ENCODE data around the gene CCS. TPM values are rescaled to one million over a fixed set of nuclear protein-coding genes. Genes with fewer than 3 reads are reported as not detected.
"Not testable (repeated sequence)": the region's sequence is repeated elsewhere in the genome, so short reads cannot be mapped to it uniquely, and the experiment has no call there.

Gene CCS
- total RNA-seq, 2 donors from 2014 or later: 29.0 to 31.0 TPM

DNA sequence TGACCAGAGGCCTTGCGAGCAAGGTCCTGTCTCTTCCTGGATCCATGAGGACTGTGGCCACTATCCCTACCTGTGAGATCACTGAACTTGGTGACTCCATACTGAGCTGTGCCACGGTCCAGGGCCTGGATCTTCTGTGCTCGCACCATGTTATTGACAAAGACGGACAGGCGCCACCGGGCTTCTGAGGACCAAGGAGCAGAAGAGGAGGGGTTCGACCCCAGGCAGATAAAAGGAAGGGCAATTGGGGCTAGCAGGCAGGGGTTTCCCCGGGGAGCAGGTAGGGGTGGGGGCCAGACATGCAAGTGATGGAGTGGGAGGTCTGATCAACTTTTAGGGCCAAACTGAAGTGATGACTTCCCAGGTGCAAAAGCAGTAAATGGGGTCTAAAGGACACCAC is 26.8 kb upstream of the CCS start:
- Mint-ChIP-seq H3K36me3 (no peaks in the 10 kb centered on the region), H3K4me1 (ENCODE audit: low read depth in 2 of 2) (peaks cover 6% of the 10 kb centered on the region in 2 donors), H3K4me3 (no peak overlapping the region), H3K27ac (peak overlapping the region in 1 of 2 donors; percentile 70), H3K27me3 (peaks cover 0 to 10% of the 10 kb centered on the region in 2 donors), H3K9me3 (no peaks in the 10 kb centered on the region)
- DNase-seq (ENCODE audit: low spot score): no peak
- ATAC-seq: no peak

DNA sequence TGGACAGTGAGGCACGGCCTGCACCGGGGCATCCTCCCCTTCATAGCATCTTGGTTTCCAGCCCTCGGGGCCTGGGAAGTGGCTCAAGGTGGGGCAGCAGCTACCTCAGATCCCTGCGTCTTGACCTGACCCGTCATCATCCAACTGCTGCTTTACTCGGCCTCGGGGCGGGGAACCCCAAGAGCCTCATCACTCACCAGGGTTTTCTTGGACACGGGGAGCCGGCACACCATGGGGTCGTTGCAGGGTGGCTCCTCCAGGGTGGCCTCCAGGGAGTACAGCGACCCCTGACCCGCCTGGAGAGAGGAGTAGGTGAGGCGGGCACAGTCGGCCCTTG is 25.2 kb upstream of the CCS start:
- no peak overlapping the region for H3K27ac Mint-ChIP-seq
- peaks cover 6% of the 10 kb centered on the region in 2 donors for H3K4me1 Mint-ChIP-seq (ENCODE audit: low read depth in 2 of 2)
- ATAC-seq (peak; percentile 3 to 14), DNase-seq (ENCODE audit: low spot score) (no peak)
- no peaks in the 10 kb centered on the region for H3K9me3 Mint-ChIP-seq
- peak overlapping the region; percentile 20 for H3K4me3 Mint-ChIP-seq
- peaks cover 0 to 10% of the 10 kb centered on the region in 2 donors for H3K27me3 Mint-ChIP-seq
- H3K36me3 Mint-ChIP-seq: no peaks in the 10 kb centered on the region

GRCh38 chr11:66568124-66568916 is 24.7 kb upstream of the CCS start, which contains the start of gene CTSF:
Gene CTSF (minus strand): TSS chr11:66568606. CDS start chr11:66568486, 120 bp downstream.
- ATAC-seq (peak; percentile 91 to 96), DNase-seq (ENCODE audit: low spot score) (peak; percentile 86)
- Mint-ChIP-seq H3K4me1 (ENCODE audit: low read depth in 2 of 2) (peaks cover 6% of the 10 kb centered on the region in 2 donors), H3K9me3 (no peaks in the 10 kb centered on the region), H3K4me3 (peak within 1 kb of the TSS; percentile 75), H3K27me3 (peaks cover 0 to 10% of the 10 kb centered on the region in 2 donors), H3K27ac (peak within 1 kb of the TSS in 1 of 2 donors; percentile 72), H3K36me3 (no peaks in the 10 kb centered on the region)

DNA sequence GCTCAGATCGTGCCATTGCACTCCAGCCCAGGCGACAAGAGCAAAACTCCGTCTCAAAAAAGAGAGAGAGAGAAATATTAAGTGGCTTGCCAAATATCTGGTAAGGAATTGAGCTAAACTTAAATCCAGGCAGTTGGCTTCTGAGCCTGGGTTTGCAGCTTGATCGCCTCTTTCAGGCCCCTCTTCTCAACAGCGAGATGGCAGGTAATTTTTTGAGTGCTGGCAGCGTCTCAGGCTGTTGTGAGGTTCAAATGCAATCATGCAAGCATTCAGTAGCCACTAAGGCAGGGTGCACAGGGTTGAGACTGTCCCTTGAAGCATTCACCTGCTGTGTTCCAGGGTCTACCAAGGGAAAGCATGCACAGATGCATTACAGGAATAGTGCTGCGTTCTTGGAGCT is 23.9 kb upstream of the CCS start:
- H3K36me3 Mint-ChIP-seq: no peaks in the 10 kb centered on the region
- DNase-seq (ENCODE audit: low spot score): no peak
- no peak for ATAC-seq
- peaks cover 4 to 16% of the 10 kb centered on the region in 2 donors for H3K27me3 Mint-ChIP-seq
- no peak overlapping the region for H3K27ac Mint-ChIP-seq
- peaks cover 6% of the 10 kb centered on the region in 2 donors for H3K4me1 Mint-ChIP-seq (ENCODE audit: low read depth in 2 of 2)
- no peaks in the 10 kb centered on the region for H3K9me3 Mint-ChIP-seq
- no peak overlapping the region for H3K4me3 Mint-ChIP-seq

GRCh38 chr11:66570079-66570849 is 22.7 kb upstream of the CCS start:
- H3K27me3 Mint-ChIP-seq: peaks cover 13 to 28% of the 10 kb centered on the region in 2 donors

GRCh38 chr11:66570850-66571180 is 22.2 kb upstream of the CCS start:
- Mint-ChIP-seq H3K4me3 (no peak overlapping the region), H3K27ac (no peak overlapping the region), H3K27me3 (peaks cover 15 to 33% of the 10 kb centered on the region in 2 donors), H3K9me3 (no peaks in the 10 kb centered on the region), H3K36me3 (no peaks in the 10 kb centered on the region), H3K4me1 (ENCODE audit: low read depth in 2 of 2) (peaks cover 6% of the 10 kb centered on the region in 2 donors)
- DNase-seq (ENCODE audit: low spot score) (no peak), ATAC-seq (no peak)

More at GRCh38 chr11:66570079-66570849, 22.7 kb upstream of the CCS start:
- H3K9me3 Mint-ChIP-seq: no peaks in the 10 kb centered on the region
- DNase-seq (ENCODE audit: low spot score): no peak
- ATAC-seq: no peak
- no peak overlapping the region for H3K27ac Mint-ChIP-seq
- no peak overlapping the region for H3K4me3 Mint-ChIP-seq
- no peaks in the 10 kb centered on the region for H3K36me3 Mint-ChIP-seq
- H3K4me1 Mint-ChIP-seq (ENCODE audit: low read depth in 2 of 2): peaks cover 6% of the 10 kb centered on the region in 2 donors

- H3K9me3 Mint-ChIP-seq: peaks cover 7% of the 10 kb centered on the region
- no peak overlapping the region for H3K4me3 Mint-ChIP-seq
- H3K4me1 Mint-ChIP-seq (ENCODE audit: low read depth in 2 of 2): peaks cover 8 to 10% of the 10 kb centered on the region in 2 donors
- ATAC-seq (peak; percentile 71 to 88), DNase-seq (ENCODE audit: low spot score) (peak; percentile 72)
- no peaks in the 10 kb centered on the region for H3K36me3 Mint-ChIP-seq
- H3K27ac Mint-ChIP-seq: no peak overlapping the region
- peaks cover 15 to 34% of the 10 kb centered on the region in 2 donors for H3K27me3 Mint-ChIP-seq
These were observed 13.9 kb upstream of the CCS start for GRCh38 chr11:66579017-66579606.

DNA sequence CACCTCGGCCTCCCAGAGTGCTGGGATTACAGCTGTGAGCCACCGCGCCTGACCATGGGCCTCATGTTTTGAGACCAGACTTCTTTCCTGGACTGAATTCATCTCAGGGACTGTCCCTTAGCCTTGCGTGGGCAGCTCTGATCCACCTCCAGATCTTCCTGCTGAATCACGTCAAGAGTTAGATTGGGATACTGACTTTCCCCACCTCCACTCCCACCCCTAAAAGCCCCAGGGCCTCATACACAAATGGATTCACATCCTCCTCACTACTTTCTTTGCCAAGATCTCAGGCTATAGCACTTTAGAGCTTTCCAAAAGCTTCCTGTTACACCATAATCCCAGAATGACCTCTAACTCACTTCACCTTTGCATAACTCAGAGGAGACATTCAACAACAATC is 12.2 kb upstream of the CCS start:
- peaks cover 8 to 10% of the 10 kb centered on the region in 2 donors for H3K4me1 Mint-ChIP-seq (ENCODE audit: low read depth in 2 of 2)
- no peak overlapping the region for H3K4me3 Mint-ChIP-seq
- no peak for DNase-seq (ENCODE audit: low spot score)
- H3K9me3 Mint-ChIP-seq: peaks cover 7% of the 10 kb centered on the region
- no peak overlapping the region for H3K27ac Mint-ChIP-seq
- H3K27me3 Mint-ChIP-seq: peaks cover 5 to 17% of the 10 kb centered on the region in 2 donors
- H3K36me3 Mint-ChIP-seq: no peaks in the 10 kb centered on the region
- no peak for ATAC-seq

DNA sequence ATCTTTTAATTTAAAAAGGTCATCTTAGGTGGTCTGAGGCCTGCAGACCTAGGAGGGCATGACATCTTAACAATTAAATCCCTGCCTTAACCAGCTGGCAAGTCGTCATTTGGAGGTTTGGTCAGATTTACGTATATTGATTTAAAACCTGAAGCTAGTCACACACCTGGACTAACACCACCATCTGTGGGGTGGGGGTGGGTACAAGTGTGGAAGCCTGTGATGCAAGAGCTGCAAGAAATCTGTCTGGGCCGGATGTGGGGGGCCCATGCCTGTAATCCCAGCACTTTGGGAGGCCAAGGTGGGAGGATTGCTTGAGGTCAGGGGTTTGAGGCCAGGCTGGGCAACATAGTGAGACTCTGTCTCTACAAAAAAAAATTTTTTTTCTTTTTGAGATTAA is 11.7 kb upstream of the CCS start:
- H3K9me3 Mint-ChIP-seq: peaks cover 7% of the 10 kb centered on the region
- ATAC-seq (no peak), DNase-seq (ENCODE audit: low spot score) (no peak)
- H3K27me3 Mint-ChIP-seq: peaks cover 2 to 12% of the 10 kb centered on the region in 2 donors
- H3K4me3 Mint-ChIP-seq: no peak overlapping the region
- no peak overlapping the region for H3K27ac Mint-ChIP-seq
- no peaks in the 10 kb centered on the region for H3K36me3 Mint-ChIP-seq
- peaks cover 8 to 10% of the 10 kb centered on the region in 2 donors for H3K4me1 Mint-ChIP-seq (ENCODE audit: low read depth in 2 of 2)

DNA sequence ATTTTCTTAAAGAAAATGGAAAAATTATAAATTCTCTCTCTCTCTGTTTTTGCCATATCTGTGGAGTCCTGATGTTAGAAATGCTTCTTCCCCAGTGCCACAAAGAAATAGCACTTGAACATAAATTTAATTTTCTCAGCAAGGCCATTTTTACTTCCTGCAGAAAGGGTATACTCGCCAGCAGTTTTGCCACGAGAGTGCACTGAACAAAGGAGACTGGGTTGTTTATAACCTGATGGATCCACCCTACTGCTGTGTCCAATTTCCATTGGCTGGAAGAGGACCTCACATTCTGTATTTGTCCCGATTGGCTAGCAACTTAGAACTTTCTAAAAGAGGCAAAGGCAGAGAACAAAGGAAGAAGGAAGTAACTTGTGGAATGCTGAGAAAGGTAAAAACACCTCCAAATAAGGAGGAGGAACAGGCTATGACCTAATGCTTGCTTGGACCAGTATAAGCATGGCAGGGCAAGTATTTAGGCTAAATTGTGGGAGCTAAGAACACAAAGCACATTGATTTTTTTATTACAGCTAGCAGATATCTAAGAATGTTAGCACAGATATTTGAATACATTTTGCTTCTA is 10.3 kb upstream of the CCS start:
- H3K4me1 Mint-ChIP-seq (ENCODE audit: low read depth in 2 of 2): peaks cover 8 to 10% of the 10 kb centered on the region in 2 donors
- not testable (repeated sequence) for DNase-seq (ENCODE audit: low spot score); ATAC-seq; H3K27me3 Mint-ChIP-seq; H3K36me3 Mint-ChIP-seq; H3K4me3 Mint-ChIP-seq; H3K9me3 Mint-ChIP-seq; H3K27ac Mint-ChIP-seq

DNA sequence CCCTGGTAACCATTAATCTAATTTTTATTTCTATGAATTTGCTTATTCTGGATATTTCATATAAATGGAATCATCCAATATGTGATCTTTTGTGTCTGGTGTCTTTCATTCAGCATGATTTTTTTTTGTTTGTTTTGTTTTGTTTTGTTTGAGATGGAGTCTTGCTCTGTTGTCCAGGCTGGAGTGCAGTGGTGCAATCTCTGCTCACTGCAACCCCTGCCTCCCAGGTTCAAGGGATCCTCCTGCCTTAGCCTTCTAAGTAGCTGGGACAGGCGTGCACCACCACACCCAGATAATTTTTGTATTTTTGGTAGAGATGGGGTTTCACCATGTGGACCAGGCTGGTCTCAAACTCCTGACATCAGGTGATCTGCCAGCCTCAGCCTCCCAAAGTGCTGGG is 7.5 kb upstream of the CCS start:
- not testable (repeated sequence) for H3K27ac Mint-ChIP-seq, H3K27me3 Mint-ChIP-seq

DNA sequence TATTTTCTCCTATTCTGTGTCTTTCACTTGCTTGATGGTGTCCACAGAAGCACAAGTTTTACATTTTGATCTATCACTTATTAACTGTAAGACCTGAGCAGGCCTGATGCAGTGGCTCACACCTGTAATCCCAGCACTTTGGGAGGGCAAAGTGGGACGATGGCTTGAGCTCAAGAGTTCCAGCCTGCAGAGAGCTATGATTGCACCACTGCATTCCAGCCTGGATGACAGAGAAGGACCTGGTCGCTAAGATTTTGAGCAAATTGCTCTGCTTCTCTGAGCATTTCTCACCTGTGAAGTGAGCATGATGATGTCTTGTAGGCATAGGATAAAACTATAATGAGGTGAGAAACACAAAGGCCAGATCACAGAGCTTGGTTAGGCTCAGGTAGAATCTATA is 6.8 kb upstream of the CCS start:
- H3K27ac Mint-ChIP-seq: no peak overlapping the region
- no peaks in the 10 kb centered on the region for H3K4me1 Mint-ChIP-seq (ENCODE audit: low read depth in 2 of 2)
- no peaks in the 10 kb centered on the region for H3K36me3 Mint-ChIP-seq
- H3K4me3 Mint-ChIP-seq: no peak overlapping the region
- DNase-seq (ENCODE audit: low spot score) (no peak), ATAC-seq (no peak)
- H3K9me3 Mint-ChIP-seq: peaks cover 7% of the 10 kb centered on the region
- H3K27me3 Mint-ChIP-seq: no peaks in the 10 kb centered on the region

More for the DNA sequence above, 7.5 kb upstream of the CCS start:
- H3K9me3 Mint-ChIP-seq; H3K4me1 Mint-ChIP-seq (ENCODE audit: low read depth in 2 of 2); DNase-seq (ENCODE audit: low spot score); H3K4me3 Mint-ChIP-seq; H3K36me3 Mint-ChIP-seq; ATAC-seq: not testable (repeated sequence)

DNA sequence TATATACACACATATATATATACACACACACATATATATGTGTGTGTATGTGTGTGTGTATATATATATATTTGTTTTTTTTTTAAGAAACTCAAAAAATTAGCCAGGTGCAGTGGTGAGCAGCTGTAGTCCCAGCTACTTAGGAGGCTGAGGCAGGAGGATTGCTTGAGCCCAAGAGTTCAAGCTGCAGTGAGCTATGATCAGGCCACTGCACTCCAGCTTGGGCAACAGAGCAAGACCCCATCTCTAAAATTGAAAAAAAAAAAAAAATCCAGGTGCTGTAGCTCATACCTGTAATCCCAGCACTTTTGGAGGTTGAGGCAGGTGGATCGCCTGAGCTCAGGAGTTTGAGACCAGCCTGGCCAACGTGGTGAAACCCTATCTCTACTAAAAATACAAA is 3.7 kb upstream of the CCS start:
- not testable (repeated sequence) for H3K4me3 Mint-ChIP-seq; H3K27ac Mint-ChIP-seq; H3K27me3 Mint-ChIP-seq; H3K9me3 Mint-ChIP-seq; ATAC-seq; H3K36me3 Mint-ChIP-seq; DNase-seq (ENCODE audit: low spot score)
- H3K4me1 Mint-ChIP-seq (ENCODE audit: low read depth in 2 of 2): peaks cover 10 to 14% of the 10 kb centered on the region in 2 donors

Measured in natural killer cell treated with Interleukin-12 subunit alpha and Interleukin-12 subunit beta and Interleukin-15 and Interleukin-18, amount 100 ng/mL, for 72 hours (primary cell).